Activated CD8-positive, alpha-beta memory T cell treated with anti-CD3 and anti-CD28 coated beads, Interleukin-2, amount 10 ng/mL, durations not matched to agents 7 days and 5 days (primary cell): ENCODE measurements around the gene ANKIB1. TPM values are rescaled to one million over a fixed set of nuclear protein-coding genes. Genes with fewer than 3 reads are reported as not detected.
A peak's percentile ranks its signal among the peaks of the same experiment; 100 is the strongest.

Experiments
- ATAC-seq: fragments of 150-1000 bp; cut with Tn5 transposase; one replicate; pipeline ENCODE4 v1.10.0; 2021; ENCODE audit warnings: moderate library complexity
- CTCF ChIA-PET: fragments of 350-600 bp; sonication (Branson Sonifier 250); formaldehyde crosslinking; loops from one replicate; lab custom pipeline; 2021; ENCODE audit warnings: antibody characterized with exemption; lab: Charles Lee
- DNase-seq: peaks from one replicate; pipeline ENCODE4 v3.0.0-alpha.2; 2020
- H3K27ac Mint-ChIP-seq: one replicate; pipeline ENCODE4 v1.8.0; 2021; ENCODE audit warnings: mild to moderate bottlenecking, mixed read lengths
- H3K27me3 Mint-ChIP-seq: one replicate; pipeline ENCODE4 v1.8.0; 2021; ENCODE audit warnings: mixed read lengths
- H3K36me3 Mint-ChIP-seq: one replicate; pipeline ENCODE4 v1.8.0; 2021; ENCODE audit warnings: mild to moderate bottlenecking, mixed read lengths
- H3K4me1 Mint-ChIP-seq: one replicate; pipeline ENCODE4 v1.8.0; 2021; ENCODE audit warnings: mixed read lengths
- H3K4me3 Mint-ChIP-seq: one replicate; pipeline ENCODE4 v1.8.0; 2021; ENCODE audit warnings: mild to moderate bottlenecking, moderate library complexity, mixed read lengths
- H3K9me3 Mint-ChIP-seq: one replicate; pipeline ENCODE4 v1.8.0; 2022; ENCODE audit warnings: low read depth, mixed read lengths
- total RNA-seq, 2 experiments: library from RNA; stranded (reverse); gene quantifications; one replicate each; pipeline ENCODE4 v1.2.3, GENCODE V29; 2021

ANKIB1 gene
- total RNA-seq, 2 experiments from 2014 or later, result 55.2 to 73.3 TPM

- no peak overlapping the region for H3K27ac Mint-ChIP-seq
- no peak for ATAC-seq
- no peak for DNase-seq
- H3K27me3 Mint-ChIP-seq, result no peaks in the 10 kb centered on the region
- peaks cover 15% of the 10 kb centered on the region for H3K9me3 Mint-ChIP-seq
- CTCF ChIA-PET, result no interaction called here
- peaks cover 52% of the 10 kb centered on the region for H3K36me3 Mint-ChIP-seq
- H3K4me3 Mint-ChIP-seq, result no peak overlapping the region
- peaks cover 8% of the 10 kb centered on the region for H3K4me1 Mint-ChIP-seq
Observed at GRCh38 chr7:92281031-92281430, 35.3 kb downstream of the ANKIB1 start.

- no peak overlapping the region for H3K4me3 Mint-ChIP-seq
- CTCF ChIA-PET, result no interaction called here
Observed at GRCh38 chr7:92282221-92282814, 36.5 kb downstream of the ANKIB1 start.

GRCh38 chr7:92282930-92283329 lies 37.2 kb downstream of the ANKIB1 start:
- no peak overlapping the region for H3K4me3 Mint-ChIP-seq
- DNase-seq (no peak), ATAC-seq (no peak)
- no peak overlapping the region for H3K27ac Mint-ChIP-seq
- H3K27me3 Mint-ChIP-seq, result no peaks in the 10 kb centered on the region
- peaks cover under 1% of the 10 kb centered on the region for H3K4me1 Mint-ChIP-seq
- H3K36me3 Mint-ChIP-seq, result peaks cover 50% of the 10 kb centered on the region
- CTCF ChIA-PET, result no interaction called here
- H3K9me3 Mint-ChIP-seq, result peaks cover 10% of the 10 kb centered on the region

More at GRCh38 chr7:92282221-92282814, 36.5 kb downstream of the ANKIB1 start:
- DNase-seq (no peak), ATAC-seq (no peak)
- peaks cover 12% of the 10 kb centered on the region for H3K9me3 Mint-ChIP-seq
- H3K36me3 Mint-ChIP-seq, result peaks cover 49% of the 10 kb centered on the region
- H3K27ac Mint-ChIP-seq, result no peak overlapping the region
- no peaks in the 10 kb centered on the region for H3K27me3 Mint-ChIP-seq
- H3K4me1 Mint-ChIP-seq, result no peaks in the 10 kb centered on the region

- CTCF ChIA-PET, result no interaction called here
- DNase-seq (no peak), ATAC-seq (no peak)
- no peaks in the 10 kb centered on the region for H3K27me3 Mint-ChIP-seq
- H3K4me3 Mint-ChIP-seq, result no peak overlapping the region
- H3K36me3 Mint-ChIP-seq, result peaks cover 22% of the 10 kb centered on the region
- H3K9me3 Mint-ChIP-seq, result no peaks in the 10 kb centered on the region
- H3K27ac Mint-ChIP-seq, result no peak overlapping the region
- peaks cover 37% of the 10 kb centered on the region for H3K4me1 Mint-ChIP-seq
Observed at GRCh38 chr7:92289321-92289720, 43.5 kb downstream of the ANKIB1 start.

GRCh38 chr7:92292981-92293380 lies 47.2 kb downstream of the ANKIB1 start:
- no peaks in the 10 kb centered on the region for H3K27me3 Mint-ChIP-seq
- H3K36me3 Mint-ChIP-seq, result peaks cover 16% of the 10 kb centered on the region
- no peak overlapping the region for H3K27ac Mint-ChIP-seq
- H3K9me3 Mint-ChIP-seq, result no peaks in the 10 kb centered on the region
- CTCF ChIA-PET, result interaction anchor here (0.7 to 1.2 kb wide), 2 partner anchors 21 to 47 kb away, joined by 4 read pairs; partner anchors contain the start of genes ANKIB1 and KRIT1
- DNase-seq (no peak), ATAC-seq (no peak)
- H3K4me3 Mint-ChIP-seq, result no peak overlapping the region
- peaks cover 38% of the 10 kb centered on the region for H3K4me1 Mint-ChIP-seq

- Mint-ChIP-seq H3K27me3 (no peaks in the 10 kb centered on the region), H3K36me3 (peaks cover 15% of the 10 kb centered on the region), H3K27ac (no peak overlapping the region), H3K4me3 (no peak overlapping the region), H3K4me1 (peaks cover 29% of the 10 kb centered on the region), H3K9me3 (no peaks in the 10 kb centered on the region)
- CTCF ChIA-PET, result no interaction called here
- ATAC-seq, result no peak
- no peak for DNase-seq
Observed at GRCh38 chr7:92293896-92294590, 48.3 kb downstream of the ANKIB1 start.

GRCh38 chr7:92295391-92295790 lies 49.6 kb downstream of the ANKIB1 start:
- H3K4me1 Mint-ChIP-seq, result peaks cover 17% of the 10 kb centered on the region
- no peak overlapping the region for H3K4me3 Mint-ChIP-seq
- CTCF ChIA-PET, result no interaction called here
- no peaks in the 10 kb centered on the region for H3K9me3 Mint-ChIP-seq
- H3K27me3 Mint-ChIP-seq, result no peaks in the 10 kb centered on the region
- no peak overlapping the region for H3K27ac Mint-ChIP-seq
- DNase-seq (no peak), ATAC-seq (no peak)
- H3K36me3 Mint-ChIP-seq, result peaks cover 14% of the 10 kb centered on the region

GRCh38 chr7:92296235-92296634 lies 50.5 kb downstream of the ANKIB1 start:
- Mint-ChIP-seq H3K4me1 (peaks cover 14% of the 10 kb centered on the region), H3K27me3 (no peaks in the 10 kb centered on the region), H3K27ac (no peak overlapping the region), H3K9me3 (no peaks in the 10 kb centered on the region), H3K4me3 (no peak overlapping the region), H3K36me3 (peaks cover 21% of the 10 kb centered on the region)
- no peak for DNase-seq
- CTCF ChIA-PET, result interaction anchor here (1.3 kb wide), 1 partner anchor 151 kb away, joined by 3 read pairs; the partner anchor contains the start of gene GATAD1
- ATAC-seq, result no peak

- no peak overlapping the region for H3K4me3 Mint-ChIP-seq
- no peak overlapping the region for H3K27ac Mint-ChIP-seq
Observed at GRCh38 chr7:92296880-92297445, 51.2 kb downstream of the ANKIB1 start.

GRCh38 chr7:92297736-92298135 lies 52.0 kb downstream of the ANKIB1 start:
- Mint-ChIP-seq H3K9me3 (no peaks in the 10 kb centered on the region), H3K4me1 (peaks cover 11% of the 10 kb centered on the region), H3K27me3 (no peaks in the 10 kb centered on the region), H3K27ac (peak overlapping the region; percentile 11), H3K36me3 (peaks cover 24% of the 10 kb centered on the region), H3K4me3 (no peak overlapping the region)
- DNase-seq (no peak), ATAC-seq (no peak)
- CTCF ChIA-PET, result no interaction called here

More at GRCh38 chr7:92296880-92297445, 51.2 kb downstream of the ANKIB1 start:
- Mint-ChIP-seq H3K4me1 (peaks cover 12% of the 10 kb centered on the region), H3K36me3 (peaks cover 22% of the 10 kb centered on the region), H3K9me3 (no peaks in the 10 kb centered on the region), H3K27me3 (no peaks in the 10 kb centered on the region)
- DNase-seq, result no peak
- no peak for ATAC-seq
- CTCF ChIA-PET, result interaction anchor here (1.3 kb wide), 1 partner anchor 150 kb away, joined by 3 read pairs; the partner anchor contains the start of gene GATAD1

- peaks cover 21% of the 10 kb centered on the region for H3K36me3 Mint-ChIP-seq
- CTCF ChIA-PET, result no interaction called here
Observed at GRCh38 chr7:92303761-92304160, 58.0 kb downstream of the ANKIB1 start.

GRCh38 chr7:92304406-92304893 lies 58.7 kb downstream of the ANKIB1 start:
- no peak for ATAC-seq
- H3K9me3 Mint-ChIP-seq, result no peaks in the 10 kb centered on the region
- peaks cover 19% of the 10 kb centered on the region for H3K36me3 Mint-ChIP-seq
- no peaks in the 10 kb centered on the region for H3K27me3 Mint-ChIP-seq
- no peaks in the 10 kb centered on the region for H3K4me1 Mint-ChIP-seq
- CTCF ChIA-PET, result no interaction called here
- H3K27ac Mint-ChIP-seq, result no peak overlapping the region
- no peak overlapping the region for H3K4me3 Mint-ChIP-seq
- no peak for DNase-seq

More at GRCh38 chr7:92303761-92304160, 58.0 kb downstream of the ANKIB1 start:
- H3K4me1 Mint-ChIP-seq, result no peaks in the 10 kb centered on the region
- no peak overlapping the region for H3K27ac Mint-ChIP-seq
- H3K9me3 Mint-ChIP-seq, result no peaks in the 10 kb centered on the region
- H3K4me3 Mint-ChIP-seq, result no peak overlapping the region
- H3K27me3 Mint-ChIP-seq, result no peaks in the 10 kb centered on the region
- no peak for DNase-seq
- no peak for ATAC-seq

GRCh38 chr7:92306153-92306552 lies 60.4 kb downstream of the ANKIB1 start:
- CTCF ChIA-PET, result interaction anchor here (1.3 kb wide), 1 partner anchor 14 kb away, joined by 3 read pairs; no protein-coding TSS in a partner anchor
- H3K4me1 Mint-ChIP-seq, result no peaks in the 10 kb centered on the region
- H3K27ac Mint-ChIP-seq, result no peak overlapping the region
- H3K27me3 Mint-ChIP-seq, result no peaks in the 10 kb centered on the region
- H3K36me3 Mint-ChIP-seq, result peaks cover 15% of the 10 kb centered on the region
- ATAC-seq, result no peak
- no peak overlapping the region for H3K4me3 Mint-ChIP-seq
- DNase-seq, result no peak
- no peaks in the 10 kb centered on the region for H3K9me3 Mint-ChIP-seq
